ENCODE results near the gene NASP. TPM values are rescaled to one million over a fixed set of nuclear protein-coding genes. Genes with fewer than 3 reads are reported as not detected.

The NASP gene
- total RNA-seq, 1 experiment from 2014 or later: 514 TPM

GRCh38 chr1:45563843-45564242 lies 20.0 kb upstream of the NASP start:
- H4K5ac ChIP-seq (ENCODE audit: insufficient read length, low read depth, low read length): no peak overlapping the region
- H4K91ac ChIP-seq (ENCODE audit: insufficient read length, low read depth, low read length): no peak overlapping the region
- H3K79me2 ChIP-seq (ENCODE audit: insufficient read depth, low read length): no peaks in the 10 kb centered on the region
- no peaks in the 10 kb centered on the region for H3K4me1 ChIP-seq (ENCODE audit: insufficient read depth, low read length)
- H3K9ac ChIP-seq (ENCODE audit: extremely low read depth, insufficient read length, low read length): no peak overlapping the region
- no peaks in the 10 kb centered on the region for H3K9me3 Mint-ChIP-seq
- no peak overlapping the region for H3K4me2 ChIP-seq (ENCODE audit: insufficient read depth, insufficient read length, low read length)
- H3T11ph ChIP-seq (ENCODE audit: low read length): no peak overlapping the region
- no peak overlapping the region for H2BK5ac ChIP-seq (ENCODE audit: insufficient read length, low read length)
- peaks cover 50 to 84% (median 72%) of the 10 kb centered on the region in 3 experiments for H3K36me3 Mint-ChIP-seq (ENCODE audit: insufficient read depth in 1 of 3, low read depth in 3 of 3)
- H3K9me3 ChIP-seq (ENCODE audit: control insufficient read depth, low read depth, low read length): no peaks in the 10 kb centered on the region
- no peak overlapping the region for H4K8ac ChIP-seq (replicated peaks; ENCODE audit: insufficient read length, low read depth, low read length)
- H3K23ac ChIP-seq (ENCODE audit: insufficient read length, low read depth, low read length): no peak overlapping the region
- H2BK12ac ChIP-seq (ENCODE audit: insufficient read length, low read depth, low read length): no peak overlapping the region
- H3K27me3 ChIP-seq (ENCODE audit: insufficient read depth, low read length): no peaks in the 10 kb centered on the region
- no peak for DNase-seq
- no peak overlapping the region for H3K4me3 Mint-ChIP-seq
- no peaks in the 10 kb centered on the region for H3K27me3 Mint-ChIP-seq (ENCODE audit: low read depth)
- no peak for TF ChIP-seq CTCF (conservative IDR thresholded peaks at IDR 0.05)
- H3K79me1 ChIP-seq (ENCODE audit: insufficient read depth, low read depth, low read length, poor library complexity, severe bottlenecking): no peaks in the 10 kb centered on the region
- no peak overlapping the region for H3K18ac ChIP-seq (ENCODE audit: insufficient read length, low read depth, low read length)
- no peak overlapping the region for H2BK20ac ChIP-seq (ENCODE audit: low read depth, low read length, poor library complexity, severe bottlenecking)
- H3K27ac Mint-ChIP-seq: peak overlapping the region in 1 of 3 experiments; percentile 33; a peak in 2 of 7 replicates
- H2BK120ac ChIP-seq (ENCODE audit: low read depth, low read length, poor library complexity, severe bottlenecking): no peak overlapping the region
- H3K23me2 ChIP-seq (ENCODE audit: insufficient read length, low read depth, low read length, poor library complexity, severe bottlenecking): no peaks in the 10 kb centered on the region
- no CpG with 5 or more reads among the region's 2 CpGs for WGBS (ENCODE audit: extremely low coverage, insufficient read length, low lambda C conversion rate)
- H2AK5ac ChIP-seq (ENCODE audit: insufficient read length, low read length): no peak overlapping the region
- H3K56ac ChIP-seq (ENCODE audit: insufficient read length, low read depth, low read length): no peak overlapping the region
- H3K4ac ChIP-seq (ENCODE audit: low read depth, low read length): no peak overlapping the region
- H3K4me1 Mint-ChIP-seq: no peaks in the 10 kb centered on the region
- no peak overlapping the region for H2AFZ ChIP-seq (ENCODE audit: low read length)
- H2BK15ac ChIP-seq (ENCODE audit: low read depth, low read length): no peak overlapping the region
- H4K20me1 ChIP-seq (ENCODE audit: control insufficient read depth, insufficient read depth, insufficient read length): no peaks in the 10 kb centered on the region
- no peak overlapping the region for H3K27ac ChIP-seq (ENCODE audit: insufficient read length, low read depth, low read length)
- H3K14ac ChIP-seq (ENCODE audit: insufficient read depth, low read length): no peak overlapping the region

Measured in H9 (cell line).